ENCODE data around the gene LRP8. TPM values are rescaled to one million over a fixed set of nuclear protein-coding genes. Genes with fewer than 3 reads are reported as not detected.

Gene LRP8
- 18.2 to 19.9 TPM (median 19.2 TPM) in 3 replicates for total RNA-seq

DNA sequence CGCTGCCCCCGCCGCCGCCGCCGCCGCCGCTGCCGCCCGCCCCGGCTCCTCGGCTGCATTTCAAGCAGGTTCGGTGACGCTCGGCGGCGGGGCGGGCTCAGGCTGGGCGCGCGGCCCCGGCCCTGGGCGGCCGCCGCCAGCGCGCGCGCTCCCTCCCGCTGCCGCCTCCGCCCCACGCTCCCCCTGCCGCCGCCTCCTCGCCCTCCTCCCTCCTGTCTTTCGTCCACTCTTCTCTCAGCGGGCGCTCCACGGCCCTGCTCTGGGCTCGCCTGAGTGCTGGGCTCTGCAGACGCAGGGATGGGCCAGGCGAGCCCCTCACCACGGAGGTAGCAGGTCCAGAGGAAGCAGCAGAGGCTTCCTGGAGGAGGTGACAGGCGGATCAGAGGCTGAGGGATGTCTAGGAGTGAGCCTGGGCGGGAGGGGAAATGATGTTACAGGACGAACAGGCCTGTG lies at the start of gene LRP8:
TSS of gene LRP8 (minus strand) at position 62 of the 453 bp plus-strand sequence. CDS start 158 bp downstream, outside the sequence.
- peak; percentile 63 to 79 for DNase-seq (ENCODE audit: low spot score in 2 of 2, unreplicated experiment in 2 of 2)
- Mint-ChIP-seq H3K36me3 (peaks cover 2% of the 10 kb centered on the region), H3K4me3 (peak within 1 kb of the TSS; percentile 89), H3K4me1 (peaks cover 24% of the 10 kb centered on the region), H3K27me3 (ENCODE audit: low read depth) (peaks cover 20% of the 10 kb centered on the region), H3K9me3 (no peaks in the 10 kb centered on the region), H3K27ac (peak within 1 kb of the TSS; percentile 61)
- TF ChIP-seq, protein P1, sequence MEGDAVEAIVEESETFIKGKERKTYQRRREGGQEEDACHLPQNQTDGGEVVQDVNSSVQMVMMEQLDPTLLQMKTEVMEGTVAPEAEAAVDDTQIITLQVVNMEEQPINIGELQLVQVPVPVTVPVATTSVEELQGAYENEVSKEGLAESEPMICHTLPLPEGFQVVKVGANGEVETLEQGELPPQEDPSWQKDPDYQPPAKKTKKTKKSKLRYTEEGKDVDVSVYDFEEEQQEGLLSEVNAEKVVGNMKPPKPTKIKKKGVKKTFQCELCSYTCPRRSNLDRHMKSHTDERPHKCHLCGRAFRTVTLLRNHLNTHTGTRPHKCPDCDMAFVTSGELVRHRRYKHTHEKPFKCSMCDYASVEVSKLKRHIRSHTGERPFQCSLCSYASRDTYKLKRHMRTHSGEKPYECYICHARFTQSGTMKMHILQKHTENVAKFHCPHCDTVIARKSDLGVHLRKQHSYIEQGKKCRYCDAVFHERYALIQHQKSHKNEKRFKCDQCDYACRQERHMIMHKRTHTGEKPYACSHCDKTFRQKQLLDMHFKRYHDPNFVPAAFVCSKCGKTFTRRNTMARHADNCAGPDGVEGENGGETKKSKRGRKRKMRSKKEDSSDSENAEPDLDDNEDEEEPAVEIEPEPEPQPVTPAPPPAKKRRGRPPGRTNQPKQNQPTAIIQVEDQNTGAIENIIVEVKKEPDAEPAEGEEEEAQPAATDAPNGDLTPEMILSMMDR (IDR thresholded peaks at IDR 0.05; ENCODE audit: unreplicated experiment): no peak

DNA sequence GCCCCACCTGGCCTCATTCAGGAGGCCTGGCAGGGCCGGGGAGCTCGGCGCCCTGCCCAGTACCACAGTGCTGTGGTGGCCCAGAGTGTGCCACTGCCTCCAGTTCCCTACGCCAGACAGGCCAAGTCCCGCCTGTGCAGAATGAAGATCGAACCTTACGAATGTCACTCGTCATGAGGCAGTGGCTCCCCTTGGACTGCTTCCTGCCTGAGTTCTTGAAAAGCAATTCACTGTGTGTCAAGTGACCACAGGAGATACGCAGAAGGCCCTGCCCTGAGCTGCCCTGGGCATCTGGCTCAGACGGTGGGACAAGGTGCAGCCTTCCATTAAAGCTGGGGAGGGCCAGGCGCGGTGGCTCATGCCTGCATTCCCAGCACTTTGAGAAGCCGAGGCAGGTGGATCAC lies 49.6 kb upstream of the LRP8 start:
- DNase-seq (ENCODE audit: low spot score in 2 of 2, unreplicated experiment in 2 of 2): peak; percentile 8 to 22
- Mint-ChIP-seq H3K4me3 (no peak overlapping the region), H3K27ac (no peak overlapping the region), H3K27me3 (ENCODE audit: low read depth) (peaks cover 13% of the 10 kb centered on the region), H3K9me3 (no peaks in the 10 kb centered on the region), H3K36me3 (no peaks in the 10 kb centered on the region), H3K4me1 (peaks cover 30% of the 10 kb centered on the region)
- TF ChIP-seq, protein P1 (IDR thresholded peaks at IDR 0.05; ENCODE audit: unreplicated experiment): no peak

DNA sequence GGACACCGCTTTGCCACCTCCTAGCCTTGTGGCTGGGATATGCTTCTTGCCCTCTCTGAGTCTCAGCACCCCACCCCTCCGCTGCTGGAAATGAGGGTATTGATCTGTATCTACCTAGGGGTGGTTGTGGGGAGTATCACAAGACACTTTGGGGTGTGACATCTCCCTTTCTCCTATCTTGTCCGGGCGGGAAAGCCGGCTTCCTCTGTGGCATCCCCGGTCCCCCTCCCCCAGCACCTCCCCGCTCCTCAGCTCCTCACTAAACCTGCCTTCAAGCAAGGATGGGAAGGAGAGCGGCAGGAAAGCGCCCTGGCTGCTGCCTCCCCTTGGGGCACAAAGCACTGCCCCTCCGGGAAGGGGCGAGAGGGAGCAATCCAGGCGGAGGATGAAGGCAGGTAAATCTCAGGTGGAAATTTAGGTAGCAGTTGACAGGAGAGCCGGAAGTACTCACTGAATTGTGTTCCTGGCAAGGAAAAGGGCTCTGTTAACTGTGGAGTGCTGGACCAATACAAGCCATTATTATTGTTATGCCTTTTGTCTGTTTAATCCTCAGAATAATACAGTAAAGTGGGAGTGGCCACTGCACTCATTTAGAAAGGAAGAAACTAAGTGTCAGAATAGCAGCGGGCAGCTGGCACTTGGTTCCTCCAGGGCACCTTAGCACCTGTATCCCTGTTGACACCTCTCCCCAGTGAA lies 49.0 kb upstream of the LRP8 start:
- peaks cover 29% of the 10 kb centered on the region for H3K4me1 Mint-ChIP-seq
- H3K27ac Mint-ChIP-seq: no peak overlapping the region
- TF ChIP-seq, protein P1 (IDR thresholded peaks at IDR 0.05; ENCODE audit: unreplicated experiment): no peak
- no peaks in the 10 kb centered on the region for H3K9me3 Mint-ChIP-seq
- peaks cover 10% of the 10 kb centered on the region for H3K27me3 Mint-ChIP-seq (ENCODE audit: low read depth)
- H3K36me3 Mint-ChIP-seq: no peaks in the 10 kb centered on the region
- DNase-seq (ENCODE audit: low spot score in 2 of 2, unreplicated experiment in 2 of 2): peak; percentile 3 to 16
- H3K4me3 Mint-ChIP-seq: no peak overlapping the region

DNA sequence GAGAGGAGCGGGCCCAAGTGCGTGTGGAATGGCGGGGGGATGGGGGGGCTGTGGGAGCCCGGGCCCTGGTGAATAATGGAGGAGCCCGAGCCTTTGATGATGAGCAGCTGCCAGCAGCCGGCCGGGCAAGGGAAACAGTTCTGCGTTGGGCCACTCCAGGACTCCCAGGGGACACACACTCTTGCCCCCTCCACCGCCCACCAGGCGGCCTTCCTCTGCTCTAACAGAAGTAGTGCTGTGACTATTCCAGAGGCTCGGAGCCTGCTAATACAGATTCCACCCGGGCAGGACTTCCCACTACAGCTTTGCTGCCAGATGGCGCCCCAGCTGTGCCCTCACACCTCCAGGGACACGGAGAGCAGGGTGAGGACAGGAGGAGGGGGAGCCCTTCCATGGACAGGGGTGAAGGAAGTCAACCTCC lies 48.2 kb upstream of the LRP8 start:
- Mint-ChIP-seq H3K4me3 (no peak overlapping the region), H3K4me1 (peaks cover 32% of the 10 kb centered on the region), H3K27me3 (ENCODE audit: low read depth) (peaks cover 4% of the 10 kb centered on the region), H3K27ac (peak overlapping the region; percentile 83), H3K36me3 (no peaks in the 10 kb centered on the region), H3K9me3 (no peaks in the 10 kb centered on the region)
- DNase-seq (ENCODE audit: low spot score in 2 of 2, unreplicated experiment in 2 of 2): peak; percentile 14 to 37
- TF ChIP-seq, protein P1 (IDR thresholded peaks at IDR 0.05; ENCODE audit: unreplicated experiment): no peak

DNA sequence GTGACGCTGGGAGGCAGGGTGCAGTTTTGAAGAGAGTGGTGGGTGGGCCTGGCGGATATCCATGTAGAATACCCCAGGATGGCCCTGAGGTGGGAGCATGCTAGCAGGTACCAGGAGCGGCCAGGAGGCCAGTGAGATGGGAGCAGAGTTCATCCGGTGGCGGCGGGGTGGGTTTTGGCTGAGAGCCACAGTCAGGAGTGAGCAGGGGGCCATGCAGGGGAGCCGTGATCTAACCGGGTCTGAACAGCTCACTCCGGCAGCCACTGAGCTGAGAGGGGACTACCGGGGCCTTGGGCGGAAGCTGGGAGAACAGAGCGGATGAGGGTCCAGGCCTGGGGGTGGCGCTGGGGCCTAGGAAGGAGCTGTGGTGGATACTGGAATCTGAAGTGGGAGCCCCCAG lies 47.6 kb upstream of the LRP8 start:
- peak; percentile 23 to 55 for DNase-seq (ENCODE audit: low spot score in 2 of 2, unreplicated experiment in 2 of 2)

More for the DNA sequence above, 47.6 kb upstream of the LRP8 start:
- H3K9me3 Mint-ChIP-seq: no peaks in the 10 kb centered on the region
- peak overlapping the region; percentile 83 for H3K27ac Mint-ChIP-seq
- H3K36me3 Mint-ChIP-seq: no peaks in the 10 kb centered on the region
- TF ChIP-seq, protein P1 (IDR thresholded peaks at IDR 0.05; ENCODE audit: unreplicated experiment): no peak
- H3K4me3 Mint-ChIP-seq: peak overlapping the region; percentile 8
- H3K4me1 Mint-ChIP-seq: peaks cover 31% of the 10 kb centered on the region
- peaks cover 2% of the 10 kb centered on the region for H3K27me3 Mint-ChIP-seq (ENCODE audit: low read depth)

Measured in mesothelial cell of epicardium (in vitro differentiated cells).